KMS-11 (cell line): Measurements from ENCODE around the gene NRXN3.

Experiments used
- H2AFZ ChIP-seq: fragments of 200-600 bp; sonication (generic); 2 replicates; pipeline ENCODE4 v1.6.1; 2016; ENCODE audit warnings: antibody characterized with exemption, mixed run types, low read depth
- H3K27ac ChIP-seq: fragments of 200-600 bp; sonication (generic); 2 replicates; pipeline ENCODE4 v1.6.1; 2016; ENCODE audit warnings: mild to moderate bottlenecking, mixed run types
- H3K27me3 ChIP-seq: fragments of 200-600 bp; sonication (generic); 2 replicates; pipeline ENCODE4 v1.6.1; 2017; ENCODE audit warnings: mild to moderate bottlenecking, low read depth, mixed run types, moderate library complexity; ENCODE audit not compliant: insufficient read depth
- H3K36me3 ChIP-seq: fragments of 200-600 bp; sonication (generic); 2 replicates; pipeline ENCODE4 v1.6.1; 2017; ENCODE audit warnings: mild to moderate bottlenecking, mixed run types; ENCODE audit not compliant: insufficient read depth
- H3K4me1 ChIP-seq: fragments of 200-600 bp; sonication (generic); 2 replicates; pipeline ENCODE4 v1.6.1; 2016; ENCODE audit warnings: mild to moderate bottlenecking, low read depth, mixed run types; ENCODE audit not compliant: poor library complexity, severe bottlenecking
- H3K4me2 ChIP-seq: fragments of 200-600 bp; sonication (generic); 2 replicates; pipeline ENCODE4 v1.7.0; 2016; ENCODE audit warnings: mild to moderate bottlenecking, mixed run types
- H3K4me3 ChIP-seq: fragments of 200-600 bp; sonication (generic); IDR thresholded peaks from 2 replicates; pipeline ENCODE4 v1.6.1; 2017; ENCODE audit warnings: low read depth, low read length, mixed read lengths; ENCODE audit not compliant: insufficient read depth
- H3K79me2 ChIP-seq: fragments of 200-600 bp; sonication (generic); 2 replicates; pipeline ENCODE4 v1.6.1; 2016; ENCODE audit warnings: low read depth, mixed run types; ENCODE audit not compliant: insufficient read depth
- H3K9ac ChIP-seq: fragments of 200-600 bp; sonication (generic); 2 replicates; pipeline ENCODE4 v1.6.1; 2016; ENCODE audit warnings: mild to moderate bottlenecking, mixed run types
- H4K20me1 ChIP-seq: fragments of 200-600 bp; sonication (generic); 2 replicates; pipeline ENCODE4 v1.6.1; 2016; ENCODE audit warnings: mild to moderate bottlenecking, mixed run types; ENCODE audit not compliant: insufficient read depth
- CTCF ChIP-seq: fragments of 200-600 bp; sonication (generic); conservative IDR thresholded peaks from 2 replicates; pipeline ENCODE4 v1.6.1; 2017; ENCODE audit warnings: low read depth, mild to moderate bottlenecking, antibody characterized with exemption, low read length, moderate library complexity, mixed read lengths

NRXN3 gene

GRCh38 chr14:79011091-79011919, 841.1 kb downstream of the NRXN3 start:
- Histone ChIP-seq H4K20me1 (no peaks in the 10 kb centered on the region), H3K79me2 (no peaks in the 10 kb centered on the region), H3K27me3 (no peaks in the 10 kb centered on the region), H3K4me2 (no peak overlapping the region), H3K4me3 (no peak overlapping the region), H3K9ac (no peak overlapping the region), H3K4me1 (no peaks in the 10 kb centered on the region), H3K27ac (no peak overlapping the region), H3K36me3 (no peaks in the 10 kb centered on the region), H2AFZ (no peak overlapping the region)
- peak; percentile 63; the same call in 1 of the 2 replicates for TF ChIP-seq CTCF

GRCh38 chr14:79011920-79012204, 841.7 kb downstream of the NRXN3 start:
- Histone ChIP-seq H3K79me2 (no peaks in the 10 kb centered on the region), H3K9ac (no peak overlapping the region), H3K36me3 (no peaks in the 10 kb centered on the region), H4K20me1 (no peaks in the 10 kb centered on the region), H3K4me3 (no peak overlapping the region), H2AFZ (no peak overlapping the region), H3K27ac (no peak overlapping the region), H3K4me1 (no peaks in the 10 kb centered on the region), H3K27me3 (no peaks in the 10 kb centered on the region), H3K4me2 (no peak overlapping the region)
- no peak for TF ChIP-seq CTCF

DNA sequence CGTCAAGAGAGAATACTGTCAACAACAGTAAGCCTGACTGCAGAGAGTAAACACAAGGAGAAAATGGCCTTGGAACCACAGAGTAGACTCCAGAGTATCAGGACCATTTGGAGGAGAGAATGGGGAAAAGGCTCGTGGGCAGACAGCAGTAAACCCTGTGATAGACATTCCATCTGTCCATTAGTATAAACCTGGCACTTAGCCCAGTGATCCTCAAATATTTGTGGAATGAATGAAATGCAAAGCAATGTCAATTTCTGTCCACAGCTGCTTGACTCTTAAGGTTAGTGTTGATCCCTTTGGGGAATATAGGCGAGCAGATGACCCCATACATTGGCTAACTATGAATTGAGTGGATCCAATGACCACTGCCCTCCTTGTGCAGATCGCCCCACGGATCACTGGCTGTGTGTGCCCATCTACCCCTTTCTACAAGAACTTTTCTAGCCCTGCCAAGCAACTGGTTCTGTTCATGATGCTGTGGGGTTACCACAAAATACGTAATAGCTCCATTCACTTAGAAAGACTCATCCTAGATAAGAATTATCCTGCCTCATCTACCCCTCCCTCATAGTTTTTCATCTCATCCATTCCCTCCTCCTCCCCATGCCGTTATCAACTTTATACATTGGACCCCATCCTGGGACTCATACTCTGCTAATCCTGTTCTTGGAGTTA, 846.8 kb downstream of the NRXN3 start:
- H2AFZ ChIP-seq = no peak overlapping the region
- no peak for TF ChIP-seq CTCF
- H3K4me3 ChIP-seq = no peak overlapping the region
- H3K27me3 ChIP-seq = no peaks in the 10 kb centered on the region
- no peak overlapping the region for H3K27ac ChIP-seq
- no peak overlapping the region for H3K4me2 ChIP-seq
- H3K36me3 ChIP-seq = no peaks in the 10 kb centered on the region
- no peaks in the 10 kb centered on the region for H3K4me1 ChIP-seq
- H3K9ac ChIP-seq = no peak overlapping the region
- H3K79me2 ChIP-seq = no peaks in the 10 kb centered on the region
- no peaks in the 10 kb centered on the region for H4K20me1 ChIP-seq

DNA sequence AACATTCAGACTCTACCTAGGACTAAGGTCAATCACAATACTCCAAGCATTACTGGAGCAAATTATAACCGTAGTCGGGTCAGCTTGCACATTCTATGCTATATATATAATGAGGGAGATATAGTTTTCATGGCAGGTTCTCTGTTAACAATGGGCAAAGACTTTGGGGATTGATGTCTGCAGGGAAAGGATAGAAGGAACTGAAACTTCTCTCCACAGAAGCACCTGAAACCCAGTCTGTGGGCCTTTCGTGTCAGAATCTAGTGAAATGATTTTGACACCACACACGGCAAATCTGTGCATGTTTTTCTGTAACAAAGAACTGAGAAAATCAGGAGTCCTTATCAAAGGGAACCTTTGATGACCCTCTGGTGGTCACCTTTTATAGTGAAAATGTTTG, 847.4 kb downstream of the NRXN3 start:
- H3K27me3 ChIP-seq = no peaks in the 10 kb centered on the region
- no peak overlapping the region for H3K27ac ChIP-seq
- H3K79me2 ChIP-seq = no peaks in the 10 kb centered on the region
- no peak overlapping the region for H3K4me2 ChIP-seq
- H3K36me3 ChIP-seq = no peaks in the 10 kb centered on the region
- no peak for TF ChIP-seq CTCF
- no peak overlapping the region for H3K4me3 ChIP-seq
- H3K4me1 ChIP-seq = no peaks in the 10 kb centered on the region
- no peak overlapping the region for H3K9ac ChIP-seq
- no peak overlapping the region for H2AFZ ChIP-seq
- no peaks in the 10 kb centered on the region for H4K20me1 ChIP-seq
